ENCODE results near the gene POU6F2.
"Not testable (repeated sequence)": the region's sequence is repeated elsewhere in the genome, so short reads cannot be mapped to it uniquely, and the experiment has no call there.

- TF ChIP-seq, protein P1, sequence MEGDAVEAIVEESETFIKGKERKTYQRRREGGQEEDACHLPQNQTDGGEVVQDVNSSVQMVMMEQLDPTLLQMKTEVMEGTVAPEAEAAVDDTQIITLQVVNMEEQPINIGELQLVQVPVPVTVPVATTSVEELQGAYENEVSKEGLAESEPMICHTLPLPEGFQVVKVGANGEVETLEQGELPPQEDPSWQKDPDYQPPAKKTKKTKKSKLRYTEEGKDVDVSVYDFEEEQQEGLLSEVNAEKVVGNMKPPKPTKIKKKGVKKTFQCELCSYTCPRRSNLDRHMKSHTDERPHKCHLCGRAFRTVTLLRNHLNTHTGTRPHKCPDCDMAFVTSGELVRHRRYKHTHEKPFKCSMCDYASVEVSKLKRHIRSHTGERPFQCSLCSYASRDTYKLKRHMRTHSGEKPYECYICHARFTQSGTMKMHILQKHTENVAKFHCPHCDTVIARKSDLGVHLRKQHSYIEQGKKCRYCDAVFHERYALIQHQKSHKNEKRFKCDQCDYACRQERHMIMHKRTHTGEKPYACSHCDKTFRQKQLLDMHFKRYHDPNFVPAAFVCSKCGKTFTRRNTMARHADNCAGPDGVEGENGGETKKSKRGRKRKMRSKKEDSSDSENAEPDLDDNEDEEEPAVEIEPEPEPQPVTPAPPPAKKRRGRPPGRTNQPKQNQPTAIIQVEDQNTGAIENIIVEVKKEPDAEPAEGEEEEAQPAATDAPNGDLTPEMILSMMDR (IDR thresholded peaks at IDR 0.05), result not testable (repeated sequence)
- not testable (repeated sequence) for TF ChIP-seq POLR2AphosphoS2 (conservative IDR thresholded peaks at IDR 0.05; ENCODE audit: low read length); MAX (IDR thresholded peaks at IDR 0.05); RAD21 (conservative IDR thresholded peaks at IDR 0.05 in 1 of 2, IDR thresholded peaks at IDR 0.05 in 1 of 2); REST (IDR thresholded peaks at IDR 0.05)
Observed at GRCh38 chr7:38947541-38947940, 30.2 kb upstream of the POU6F2 start.
